GM12873 (cell line): ENCODE measurements around the gene ANAPC5.

Source experiments
- CTCF ChIP-seq: IDR thresholded peaks from 2 replicates; pipeline ENCODE4 v1.5.1; 2012; ENCODE audit warnings: low read depth, mild to moderate bottlenecking, moderate library complexity, low read length, control low read depth; ENCODE audit not compliant: insufficient read depth; ENCODE audit errors: missing control alignments

ANAPC5 gene

GRCh38 chr12:121355818-121356217 is 3.6 kb upstream of the ANAPC5 start:
- TF ChIP-seq CTCF, result no peak

GRCh38 chr12:121352682-121353018 is 439 bp upstream of the ANAPC5 start:
- TF ChIP-seq CTCF, result no peak

- no peak for TF ChIP-seq CTCF
Observed at GRCh38 chr12:121346747-121347146, 5.5 kb downstream of the ANAPC5 start.

- no peak for TF ChIP-seq CTCF
Observed at GRCh38 chr12:121345151-121345815, 6.9 kb downstream of the ANAPC5 start.

GRCh38 chr12:121344506-121344905 is 7.7 kb downstream of the ANAPC5 start:
- no peak for TF ChIP-seq CTCF

- TF ChIP-seq CTCF, result no peak
Observed at GRCh38 chr12:121337416-121337815, 14.8 kb downstream of the ANAPC5 start.

- peak; percentile 86 for TF ChIP-seq CTCF
Observed at GRCh38 chr12:121334513-121335343, 17.5 kb downstream of the ANAPC5 start.
